Lower leg skin (tissue), 3 donors: ENCODE measurements around the gene SLC47A2.

ENCODE experiments used
- CTCF ChIP-seq, 3 donors: fragments of 450-650 bp; IDR thresholded peaks; one replicate each; pipeline ENCODE4 v1.5.1; 2016; ENCODE audit warnings: antibody characterized with exemption in 3 of 3, mild to moderate bottlenecking in 3 of 3, moderate library complexity in 2 of 3
- POLR2A ChIP-seq, 2 donors: fragments of 450-650 bp; IDR thresholded peaks; one replicate each; pipeline ENCODE4 v1.6.1; 2016 to 2017; ENCODE audit warnings: antibody characterized with exemption in 2 of 2, mild to moderate bottlenecking in 1 of 2, moderate library complexity in 1 of 2

- TF ChIP-seq CTCF (IDR thresholded peaks at IDR 0.05) (no peak), POLR2A (IDR thresholded peaks at IDR 0.05) (no peak)
These were observed 36.0 kb upstream of the SLC47A2 start for GRCh38 chr17:19752216-19753050.
